Choroid plexus epithelial cell (primary cell): ENCODE measurements around the gene SUPT16H.

Source experiments
- DNase-seq: peaks from one replicate; pipeline ENCODE4 v3.0.0-alpha.2; 2010; ENCODE audit warnings: low read depth
- H3K4me3 ChIP-seq: 2 replicates; pipeline ENCODE4 v1.5.1; 2011; ENCODE audit warnings: low read depth, mild to moderate bottlenecking, control low read depth, low read length, moderate library complexity
- CTCF ChIP-seq: conservative IDR thresholded peaks from 2 replicates; pipeline ENCODE4 v1.5.1; 2011; ENCODE audit warnings: low read depth, mild to moderate bottlenecking, control low read depth, inconsistent platforms, low read length, moderate library complexity

SUPT16H gene

GRCh38 chr14:21383848-21384493 lies at the start of gene SUPT16H:
Gene SUPT16H, minus strand, starts transcription at chr14:21384019. Its CDS starts 92 bp downstream, at chr14:21383927.
- DNase-seq: peak; percentile 97
- peak within 1 kb of the TSS; percentile 89 for H3K4me3 ChIP-seq
- no peak for TF ChIP-seq CTCF

GRCh38 chr14:21431126-21431525 lies 47.3 kb upstream of the SUPT16H start:
- no peak for TF ChIP-seq CTCF
- H3K4me3 ChIP-seq: no peak overlapping the region
- no peak for DNase-seq

GRCh38 chr14:21428930-21429329 lies 45.1 kb upstream of the SUPT16H start:
- no peak for DNase-seq
- H3K4me3 ChIP-seq: no peak overlapping the region
- TF ChIP-seq CTCF: no peak

- DNase-seq: no peak
- no peak for TF ChIP-seq CTCF
- H3K4me3 ChIP-seq: no peak overlapping the region
Observed at GRCh38 chr14:21426692-21427091, 42.9 kb upstream of the SUPT16H start.

GRCh38 chr14:21419528-21419927 lies 35.7 kb upstream of the SUPT16H start:
- no peak for TF ChIP-seq CTCF
- no peak for DNase-seq
- no peak overlapping the region for H3K4me3 ChIP-seq

GRCh38 chr14:21415329-21415728 lies 31.5 kb upstream of the SUPT16H start:
- no peak for DNase-seq
- H3K4me3 ChIP-seq: no peak overlapping the region
- TF ChIP-seq CTCF: no peak

GRCh38 chr14:21414137-21414631 lies 30.4 kb upstream of the SUPT16H start:
- no peak for DNase-seq
- H3K4me3 ChIP-seq: no peak overlapping the region
- no peak for TF ChIP-seq CTCF
